HepG2 (cell line): Measurements from ENCODE around the gene EBF4. TPM values are rescaled to one million over a fixed set of nuclear protein-coding genes. Genes with fewer than 3 reads are reported as not detected.

Experiments used
- CEBPG ChIP-seq: IDR thresholded peaks from 2 replicates; pipeline ENCODE4 v1.6.1; 2016
- E2F2 ChIP-seq: sonication (generic); formaldehyde crosslinking; IDR thresholded peaks from 2 replicates; pipeline ENCODE4 v1.4.0; 2020; ENCODE audit warnings: missing genetic modification reagents, borderline replicate concordance
- GLMP ChIP-seq: sonication (generic); formaldehyde crosslinking; IDR thresholded peaks from 2 replicates; pipeline ENCODE4 v1.9.0; 2021; ENCODE audit warnings: missing genetic modification reagents, mild to moderate bottlenecking, borderline replicate concordance
- GPN1 ChIP-seq: sonication (generic); formaldehyde crosslinking; IDR thresholded peaks from 2 replicates; pipeline ENCODE4 v1.5.1; 2020; ENCODE audit warnings: missing genetic modification reagents, borderline replicate concordance
- HHEX ChIP-seq: IDR thresholded peaks from 2 replicates; pipeline ENCODE4 v1.6.1; 2016; ENCODE audit warnings: control low read depth
- HMGXB3 ChIP-seq: sonication (generic); formaldehyde crosslinking; IDR thresholded peaks from 2 replicates; pipeline ENCODE4 v1.4.0; 2020; ENCODE audit warnings: missing genetic modification reagents, borderline replicate concordance
- IKZF4 ChIP-seq: sonication (generic); formaldehyde crosslinking; IDR thresholded peaks from 2 replicates; pipeline ENCODE4 v1.5.1; 2020; ENCODE audit warnings: borderline replicate concordance, mild to moderate bottlenecking, low read depth, missing genetic modification reagents; ENCODE audit errors: not compliant biosample characterization
- MLLT10 ChIP-seq: sonication (generic); formaldehyde crosslinking; IDR thresholded peaks from 2 replicates; pipeline ENCODE4 v1.4.0; 2020; ENCODE audit warnings: missing genetic modification reagents
- NPAS2 ChIP-seq: sonication (generic); formaldehyde crosslinking; IDR thresholded peaks from 2 replicates; pipeline ENCODE4 v1.8.0; 2022; ENCODE audit warnings: mild to moderate bottlenecking, missing genetic modification reagents, borderline replicate concordance
- PAF1 ChIP-seq: IDR thresholded peaks from 2 replicates; pipeline ENCODE4 v1.6.1; 2016; ENCODE audit warnings: missing genetic modification reagents, missing compliant biosample characterization
- SPEN ChIP-seq: sonication (generic); formaldehyde crosslinking; IDR thresholded peaks from 2 replicates; pipeline ENCODE4 v1.5.1; 2020; ENCODE audit warnings: low read depth, mild to moderate bottlenecking, missing genetic modification reagents
- XBP1 ChIP-seq: sonication (generic); formaldehyde crosslinking; IDR thresholded peaks from 2 replicates; pipeline ENCODE4 v1.5.0; 2020; ENCODE audit warnings: missing genetic modification reagents
- ZBTB3 ChIP-seq: sonication (generic); formaldehyde crosslinking; IDR thresholded peaks from 2 replicates; pipeline ENCODE4 v1.4.0; 2020; ENCODE audit warnings: low read depth, mild to moderate bottlenecking, moderate library complexity, missing genetic modification reagents, borderline replicate concordance
- ZNF275 ChIP-seq: sonication (generic); formaldehyde crosslinking; IDR thresholded peaks from 2 replicates; pipeline ENCODE4 v1.8.0; 2022; ENCODE audit warnings: missing genetic modification reagents, mild to moderate bottlenecking, inconsistent platforms, borderline replicate concordance
- ZNF503 ChIP-seq: sonication (generic); formaldehyde crosslinking; IDR thresholded peaks from 2 replicates; pipeline ENCODE4 v1.4.0; 2020; ENCODE audit warnings: missing genetic modification reagents
- ZNF510 ChIP-seq: sonication (generic); formaldehyde crosslinking; IDR thresholded peaks from 2 replicates; pipeline ENCODE4 v1.4.0; 2020; ENCODE audit warnings: low read depth, mild to moderate bottlenecking, missing genetic modification reagents
- ZNF556 ChIP-seq: sonication (generic); formaldehyde crosslinking; IDR thresholded peaks from 2 replicates; pipeline ENCODE4 v1.4.0; 2020; ENCODE audit warnings: mild to moderate bottlenecking, missing genetic modification reagents, borderline replicate concordance
- ZNF577 ChIP-seq: sonication (generic); formaldehyde crosslinking; IDR thresholded peaks from 2 replicates; pipeline ENCODE4 v1.4.0; 2020; ENCODE audit warnings: mild to moderate bottlenecking, low read depth, missing genetic modification reagents, borderline replicate concordance
- ZNF672 ChIP-seq: sonication (generic); formaldehyde crosslinking; IDR thresholded peaks from 2 replicates; pipeline ENCODE4 v1.8.1; 2022; ENCODE audit warnings: missing genetic modification reagents
- polyA plus RNA-seq, 8 experiments: library from polyadenylated mRNA; depleted of rRNA in 3 of 8; stranded (reverse) in 7 of 8; unstranded in 1 of 8; fragments of >200 nt; fragmentation: Illumina TruSeq in 4 of 8; extraction: Trizol in 4 of 8; gene quantifications; 2 replicates each; pipeline versions ENCODE4 v1.2.1 to v1.2.3, GENCODE V29; 2011 to 2016; ENCODE audit warnings: low read depth in 4 of 8, missing spikeins in 1 of 8, mixed read lengths in 1 of 8; ENCODE audit not compliant: insufficient read depth in 1 of 8
- total RNA-seq, 5 experiments: library from RNA; depleted of rRNA; stranded (reverse); fragments of >200 nt; fragmentation: Illumina TruSeq; extraction: Trizol; gene quantifications; 2 replicates each; pipeline ENCODE4 v1.2.3, GENCODE V29; 2016; ENCODE audit warnings: low read depth in 1 of 5

The EBF4 gene
- total and polyA plus RNA-seq, 2 of the 13 experiments (the other 11 are each of a cell fraction or from before 2014, with no cell fraction given): 0.84 to 2.2 TPM

- no peak for TF ChIP-seq E2F2 (CRISPR knock-in tag)
- TF ChIP-seq ZNF577 (CRISPR knock-in tag): no peak
- TF ChIP-seq ZNF503 (CRISPR knock-in tag): no peak
- no peak for TF ChIP-seq ZNF672 (CRISPR knock-in tag)
- no peak for TF ChIP-seq ZNF510 (CRISPR knock-in tag)
- no peak for TF ChIP-seq ZNF275 (CRISPR knock-in tag)
- no peak for TF ChIP-seq IKZF4 (CRISPR knock-in tag)
- TF ChIP-seq GLMP (CRISPR knock-in tag): no peak
- TF ChIP-seq XBP1 (CRISPR knock-in tag): no peak
- TF ChIP-seq ZNF556 (CRISPR knock-in tag): no peak
- no peak for TF ChIP-seq SPEN
- TF ChIP-seq CEBPG: no peak
- TF ChIP-seq NPAS2 (CRISPR knock-in tag): no peak
- no peak for TF ChIP-seq HMGXB3
- TF ChIP-seq PAF1 (CRISPR knock-in tag): no peak
- TF ChIP-seq HHEX: no peak
- no peak for TF ChIP-seq ZBTB3
- TF ChIP-seq MLLT10 (CRISPR knock-in tag): no peak
- no peak for TF ChIP-seq GPN1
Measured at GRCh38 chr20:2742934-2743559, 50.5 kb downstream of the EBF4 start (continued).
